NCI-H2171 treated with DMSO at 0.1 percent for 48 hours (cell line): Measurements from ENCODE around the gene ITPK1.

Experiments
- DNase-seq: peaks from one replicate; lab custom pipeline; 2025; lab: John Stamatoyannopoulos, UW

Gene ITPK1

GRCh38 chr14:93044556-93044955 lies 71.2 kb downstream of the ITPK1 start:
- no peak for DNase-seq

- DNase-seq: no peak
Observed at GRCh38 chr14:93044121-93044520, 71.6 kb downstream of the ITPK1 start.

- DNase-seq: no peak
Observed at GRCh38 chr14:93042968-93043940, 72.5 kb downstream of the ITPK1 start.

GRCh38 chr14:93041830-93042229 lies 73.9 kb downstream of the ITPK1 start:
- no peak for DNase-seq

- no peak for DNase-seq
Observed at GRCh38 chr14:93040982-93041381, 74.7 kb downstream of the ITPK1 start.

- no peak for DNase-seq
Observed at GRCh38 chr14:93040443-93040842, 75.3 kb downstream of the ITPK1 start.

- DNase-seq: no peak
Observed at GRCh38 chr14:93039649-93040315, 75.9 kb downstream of the ITPK1 start.

- peak; percentile 15 for DNase-seq
Observed at GRCh38 chr14:93037351-93037750, 78.4 kb downstream of the ITPK1 start.

- no peak for DNase-seq
Observed at GRCh38 chr14:93036652-93037345, 78.9 kb downstream of the ITPK1 start.

- DNase-seq: no peak
Observed at GRCh38 chr14:93035917-93036651, 79.6 kb downstream of the ITPK1 start.

- DNase-seq: no peak
Observed at GRCh38 chr14:93035585-93035916, 80.2 kb downstream of the ITPK1 start.

- no peak for DNase-seq
Observed at GRCh38 chr14:93034671-93034994, 81.1 kb downstream of the ITPK1 start.

- no peak for DNase-seq
Observed at GRCh38 chr14:93033983-93034670, 81.6 kb downstream of the ITPK1 start.

GRCh38 chr14:93033084-93033982 lies 82.4 kb downstream of the ITPK1 start:
- DNase-seq: peak; percentile 53

GRCh38 chr14:93032421-93032936 lies 83.2 kb downstream of the ITPK1 start:
- DNase-seq: peak; percentile 19

- DNase-seq: no peak
Observed at GRCh38 chr14:93031505-93032315, 84.0 kb downstream of the ITPK1 start.

GRCh38 chr14:93030761-93031160 lies 85.0 kb downstream of the ITPK1 start:
- no peak for DNase-seq

- no peak for DNase-seq
Observed at GRCh38 chr14:93029911-93030508, 85.7 kb downstream of the ITPK1 start.

- DNase-seq: no peak
Observed at GRCh38 chr14:93029417-93029816, 86.3 kb downstream of the ITPK1 start.
